Activated CD4-positive, alpha-beta memory T cell treated with anti-CD3 and anti-CD28 coated beads, Interleukin-2, amount 10 ng/mL, durations not matched to agents 7 days and 5 days (primary cell): ENCODE measurements around the gene EGR2. TPM values are rescaled to one million over a fixed set of nuclear protein-coding genes. Genes with fewer than 3 reads are reported as not detected.

Experiments
- CTCF ChIA-PET: fragments of 350-600 bp; sonication (Branson Sonifier 250); formaldehyde crosslinking; loops from one replicate; lab custom pipeline; 2021; ENCODE audit warnings: antibody characterized with exemption, inconsistent platforms; lab: Charles Lee
- POLR2A ChIA-PET: fragments of 350-600 bp; sonication (Branson Sonifier 250); formaldehyde crosslinking; loops from one replicate; lab custom pipeline; 2021; ENCODE audit warnings: antibody characterized with exemption; lab: Charles Lee
- DNase-seq: peaks from one replicate; pipeline ENCODE4 v3.0.0-alpha.2; 2020
- H3K27ac Mint-ChIP-seq: one replicate; pipeline ENCODE4 v1.8.0; 2021; ENCODE audit warnings: mild to moderate bottlenecking, mixed read lengths
- H3K27me3 Mint-ChIP-seq: one replicate; pipeline ENCODE4 v1.8.0; 2021; ENCODE audit warnings: mixed read lengths
- H3K36me3 Mint-ChIP-seq: one replicate; pipeline ENCODE4 v1.8.0; 2021; ENCODE audit warnings: low read depth, mixed read lengths
- H3K4me1 Mint-ChIP-seq: one replicate; pipeline ENCODE4 v1.8.0; 2021; ENCODE audit warnings: mixed read lengths
- H3K4me3 Mint-ChIP-seq: one replicate; pipeline ENCODE4 v1.8.0; 2021; ENCODE audit warnings: mild to moderate bottlenecking, mixed read lengths
- H3K9me3 Mint-ChIP-seq: one replicate; pipeline ENCODE4 v1.8.0; 2021; ENCODE audit warnings: mixed read lengths
- total RNA-seq, 2 experiments: library from RNA; stranded (reverse); gene quantifications; one replicate each; pipeline ENCODE4 v1.2.3, GENCODE V29; 2021

Gene EGR2
- total RNA-seq, 2 experiments from 2014 or later = 4.8 to 6.4 TPM

- Mint-ChIP-seq H3K27me3 (peaks cover 63% of the 10 kb centered on the region), H3K4me3 (peak overlapping the region; percentile 87), H3K27ac (no peak overlapping the region), H3K4me1 (peaks cover 52% of the 10 kb centered on the region), H3K36me3 (peaks cover 16% of the 10 kb centered on the region), H3K9me3 (no peaks in the 10 kb centered on the region)
- POLR2A ChIA-PET = interaction anchor here (1.1 to 5.1 kb wide), 9 partner anchors 10 to 317 kb away, joined by 3 to 88 read pairs (median 6); partner anchors contain the start of genes ADO and NRBF2
- CTCF ChIA-PET = interaction anchor here (0.8 to 5.8 kb wide), 10 partner anchors 11 to 383 kb away, joined by 3 to 77 read pairs (median 13); partner anchors contain the start of gene ADO
- DNase-seq = no peak
Observed at GRCh38 chr10:62816076-62816330, 163 bp downstream of the EGR2 start.

GRCh38 chr10:62815381-62816075, 638 bp downstream of the EGR2 start:
- DNase-seq = peak; percentile 23
- ChIA-PET POLR2A (interaction anchor here (1.3 to 5.1 kb wide), 7 partner anchors 11 to 318 kb away, joined by 3 to 88 read pairs (median 25); partner anchors contain the start of genes ADO and NRBF2), CTCF (interaction anchor here (1.2 to 5.8 kb wide), 6 partner anchors 11 to 382 kb away, joined by 3 to 77 read pairs (median 19); partner anchors contain the start of gene ADO)
- H3K9me3 Mint-ChIP-seq = no peaks in the 10 kb centered on the region
- peaks cover 16% of the 10 kb centered on the region for H3K36me3 Mint-ChIP-seq
- peak overlapping the region; percentile 87 for H3K4me3 Mint-ChIP-seq
- H3K4me1 Mint-ChIP-seq = peaks cover 57% of the 10 kb centered on the region
- peaks cover 61% of the 10 kb centered on the region for H3K27me3 Mint-ChIP-seq
- H3K27ac Mint-ChIP-seq = no peak overlapping the region

- no peak for DNase-seq
- H3K4me1 Mint-ChIP-seq = peaks cover 62% of the 10 kb centered on the region
- H3K27ac Mint-ChIP-seq = no peak overlapping the region
- no peaks in the 10 kb centered on the region for H3K9me3 Mint-ChIP-seq
- ChIA-PET POLR2A (interaction anchor here (1.4 to 5.1 kb wide), 4 partner anchors 10 to 318 kb away, joined by 3 to 88 read pairs (median 27); partner anchors contain the start of genes ADO and NRBF2), CTCF (interaction anchor here (5.1 kb wide), 1 partner anchor 10 kb away, joined by 44 read pairs; the partner anchor contains the start of gene ADO)
- peaks cover 20% of the 10 kb centered on the region for H3K36me3 Mint-ChIP-seq
- peak overlapping the region; percentile 87 for H3K4me3 Mint-ChIP-seq
- H3K27me3 Mint-ChIP-seq = peaks cover 56% of the 10 kb centered on the region
Observed at GRCh38 chr10:62814756-62815380, 1.3 kb downstream of the EGR2 start.

- H3K27ac Mint-ChIP-seq = no peak overlapping the region
- H3K9me3 Mint-ChIP-seq = no peaks in the 10 kb centered on the region
- ChIA-PET POLR2A (interaction anchor here (1.1 to 5.1 kb wide), 3 partner anchors 9 to 205 kb away, joined by 3 to 88 read pairs (median 29); partner anchors contain the start of gene ADO), CTCF (interaction anchor here (5.1 kb wide), 1 partner anchor 9 kb away, joined by 44 read pairs; the partner anchor contains the start of gene ADO)
- peak overlapping the region; percentile 87 for H3K4me3 Mint-ChIP-seq
- DNase-seq = no peak
- peaks cover 25% of the 10 kb centered on the region for H3K36me3 Mint-ChIP-seq
- H3K27me3 Mint-ChIP-seq = peaks cover 47% of the 10 kb centered on the region
- peaks cover 61% of the 10 kb centered on the region for H3K4me1 Mint-ChIP-seq
Observed at GRCh38 chr10:62813981-62814380, 2.2 kb downstream of the EGR2 start.

- peaks cover 44% of the 10 kb centered on the region for H3K27me3 Mint-ChIP-seq
- ChIA-PET POLR2A (interaction anchor here (1.1 to 4.1 kb wide), 3 partner anchors 173 to 204 kb away, joined by 3 to 29 read pairs (median 5); no protein-coding TSS in a partner anchor), CTCF (no interaction called here)
- no peak overlapping the region for H3K4me3 Mint-ChIP-seq
- no peaks in the 10 kb centered on the region for H3K9me3 Mint-ChIP-seq
- DNase-seq = no peak
- H3K4me1 Mint-ChIP-seq = peaks cover 60% of the 10 kb centered on the region
- H3K36me3 Mint-ChIP-seq = peaks cover 30% of the 10 kb centered on the region
- no peak overlapping the region for H3K27ac Mint-ChIP-seq
Observed at GRCh38 chr10:62813453-62813852, 2.7 kb downstream of the EGR2 start.

GRCh38 chr10:62812672-62813439, 3.3 kb downstream of the EGR2 start:
- POLR2A ChIA-PET = interaction anchor here (1.1 to 2.0 kb wide), 2 partner anchors 173 to 204 kb away, joined by 3 to 5 read pairs; no protein-coding TSS in a partner anchor
- Mint-ChIP-seq H3K27me3 (peaks cover 39% of the 10 kb centered on the region), H3K4me1 (peaks cover 58% of the 10 kb centered on the region), H3K27ac (no peak overlapping the region), H3K36me3 (peaks cover 35% of the 10 kb centered on the region), H3K9me3 (no peaks in the 10 kb centered on the region), H3K4me3 (no peak overlapping the region)
- CTCF ChIA-PET = no interaction called here
- no peak for DNase-seq

- Mint-ChIP-seq H3K27me3 (peaks cover 39% of the 10 kb centered on the region), H3K9me3 (no peaks in the 10 kb centered on the region), H3K4me1 (peaks cover 65% of the 10 kb centered on the region), H3K27ac (peak overlapping the region; percentile 5), H3K4me3 (no peak overlapping the region), H3K36me3 (peaks cover 50% of the 10 kb centered on the region)
- ChIA-PET CTCF (interaction anchor here (0.6 to 1.1 kb wide), 3 partner anchors 8 to 201 kb away, joined by 3 to 4 read pairs (median 3); no protein-coding TSS in a partner anchor), POLR2A (interaction anchor here (1.2 to 2.1 kb wide), 6 partner anchors 9 to 270 kb away, joined by 3 to 7 read pairs (median 3); no protein-coding TSS in a partner anchor)
- DNase-seq = peak; percentile 79
Observed at GRCh38 chr10:62811159-62811875, 4.8 kb downstream of the EGR2 start.

GRCh38 chr10:62810156-62810902, 5.8 kb downstream of the EGR2 start:
- no peak for DNase-seq
- peaks cover 61% of the 10 kb centered on the region for H3K4me1 Mint-ChIP-seq
- no peaks in the 10 kb centered on the region for H3K9me3 Mint-ChIP-seq
- peaks cover 31% of the 10 kb centered on the region for H3K27me3 Mint-ChIP-seq
- CTCF ChIA-PET = no interaction called here
- H3K27ac Mint-ChIP-seq = no peak overlapping the region
- H3K4me3 Mint-ChIP-seq = no peak overlapping the region
- peaks cover 55% of the 10 kb centered on the region for H3K36me3 Mint-ChIP-seq
- POLR2A ChIA-PET = interaction anchor here (1.6 to 2.1 kb wide), 3 partner anchors 8 to 271 kb away, joined by 3 to 7 read pairs (median 3); no protein-coding TSS in a partner anchor

- Mint-ChIP-seq H3K27me3 (peaks cover 5% of the 10 kb centered on the region), H3K4me3 (peak overlapping the region; percentile 88), H3K4me1 (peaks cover 45% of the 10 kb centered on the region), H3K27ac (peak overlapping the region; percentile 22), H3K36me3 (peaks cover 47% of the 10 kb centered on the region), H3K9me3 (no peaks in the 10 kb centered on the region)
- POLR2A ChIA-PET = interaction anchor here (1.0 to 6.7 kb wide), 4 partner anchors 10 to 327 kb away, joined by 3 to 88 read pairs (median 4); partner anchors contain the start of genes EGR2 and NRBF2
- CTCF ChIA-PET = interaction anchor here (1.4 to 4.6 kb wide), 3 partner anchors 10 to 196 kb away, joined by 4 to 44 read pairs (median 5); partner anchors contain the start of gene EGR2
- DNase-seq = no peak
Observed at GRCh38 chr10:62806251-62806650, 9.9 kb downstream of the EGR2 start.

- POLR2A ChIA-PET = interaction anchor here (0.7 to 6.7 kb wide), 11 partner anchors 11 to 906 kb away, joined by 3 to 88 read pairs (median 4); partner anchors contain the start of genes EGR2 and NRBF2
- H3K4me1 Mint-ChIP-seq = peaks cover 37% of the 10 kb centered on the region
- no peak for DNase-seq
- H3K27ac Mint-ChIP-seq = peak overlapping the region; percentile 80
- peak overlapping the region; percentile 88 for H3K4me3 Mint-ChIP-seq
- no peaks in the 10 kb centered on the region for H3K9me3 Mint-ChIP-seq
- H3K27me3 Mint-ChIP-seq = peaks cover 8% of the 10 kb centered on the region
- H3K36me3 Mint-ChIP-seq = peaks cover 45% of the 10 kb centered on the region
- CTCF ChIA-PET = interaction anchor here (1.1 to 4.6 kb wide), 5 partner anchors 11 to 195 kb away, joined by 3 to 44 read pairs (median 4); partner anchors contain the start of gene EGR2
Observed at GRCh38 chr10:62805231-62806099, 10.7 kb downstream of the EGR2 start.
